Measurements from ENCODE around the gene TSC22D1. TPM values are rescaled to one million over a fixed set of nuclear protein-coding genes. Genes with fewer than 3 reads are reported as not detected.

TSC22D1 gene
- total RNA-seq, 1 experiment from 2014 or later: 72.5 TPM

- ChIA-PET CTCF (no interaction called here), POLR2A (interaction anchor here (0.8 kb wide), 1 partner anchor 14 kb away, joined by 4 read pairs; no protein-coding TSS in a partner anchor)
- H3K27me3 Mint-ChIP-seq (ENCODE audit: low read depth): peaks cover 14% of the 10 kb centered on the region
- H3K4me1 Mint-ChIP-seq: peaks cover 23% of the 10 kb centered on the region
- no peak overlapping the region for H3K27ac Mint-ChIP-seq
- peaks cover 10% of the 10 kb centered on the region for H3K9me3 Mint-ChIP-seq
- TF ChIP-seq, protein P1, sequence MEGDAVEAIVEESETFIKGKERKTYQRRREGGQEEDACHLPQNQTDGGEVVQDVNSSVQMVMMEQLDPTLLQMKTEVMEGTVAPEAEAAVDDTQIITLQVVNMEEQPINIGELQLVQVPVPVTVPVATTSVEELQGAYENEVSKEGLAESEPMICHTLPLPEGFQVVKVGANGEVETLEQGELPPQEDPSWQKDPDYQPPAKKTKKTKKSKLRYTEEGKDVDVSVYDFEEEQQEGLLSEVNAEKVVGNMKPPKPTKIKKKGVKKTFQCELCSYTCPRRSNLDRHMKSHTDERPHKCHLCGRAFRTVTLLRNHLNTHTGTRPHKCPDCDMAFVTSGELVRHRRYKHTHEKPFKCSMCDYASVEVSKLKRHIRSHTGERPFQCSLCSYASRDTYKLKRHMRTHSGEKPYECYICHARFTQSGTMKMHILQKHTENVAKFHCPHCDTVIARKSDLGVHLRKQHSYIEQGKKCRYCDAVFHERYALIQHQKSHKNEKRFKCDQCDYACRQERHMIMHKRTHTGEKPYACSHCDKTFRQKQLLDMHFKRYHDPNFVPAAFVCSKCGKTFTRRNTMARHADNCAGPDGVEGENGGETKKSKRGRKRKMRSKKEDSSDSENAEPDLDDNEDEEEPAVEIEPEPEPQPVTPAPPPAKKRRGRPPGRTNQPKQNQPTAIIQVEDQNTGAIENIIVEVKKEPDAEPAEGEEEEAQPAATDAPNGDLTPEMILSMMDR (IDR thresholded peaks at IDR 0.05): no peak
- TF ChIP-seq JUN (CRISPR knock-in tag; IDR thresholded peaks at IDR 0.05) (no peak), ZNF232 (CRISPR knock-in tag; IDR thresholded peaks at IDR 0.05) (no peak), ZNF317 (CRISPR knock-in tag; IDR thresholded peaks at IDR 0.05; ENCODE audit: borderline replicate concordance, low read depth) (no peak), IRF2 (CRISPR knock-in tag; IDR thresholded peaks at IDR 0.05; ENCODE audit: borderline replicate concordance, low read depth) (no peak), ZNF671 (CRISPR knock-in tag; IDR thresholded peaks at IDR 0.05) (no peak), CREM (CRISPR knock-in tag; IDR thresholded peaks at IDR 0.05) (no peak), FOXK1 (CRISPR knock-in tag; IDR thresholded peaks at IDR 0.05) (no peak)
- TF ChIP-seq, protein P2, sequence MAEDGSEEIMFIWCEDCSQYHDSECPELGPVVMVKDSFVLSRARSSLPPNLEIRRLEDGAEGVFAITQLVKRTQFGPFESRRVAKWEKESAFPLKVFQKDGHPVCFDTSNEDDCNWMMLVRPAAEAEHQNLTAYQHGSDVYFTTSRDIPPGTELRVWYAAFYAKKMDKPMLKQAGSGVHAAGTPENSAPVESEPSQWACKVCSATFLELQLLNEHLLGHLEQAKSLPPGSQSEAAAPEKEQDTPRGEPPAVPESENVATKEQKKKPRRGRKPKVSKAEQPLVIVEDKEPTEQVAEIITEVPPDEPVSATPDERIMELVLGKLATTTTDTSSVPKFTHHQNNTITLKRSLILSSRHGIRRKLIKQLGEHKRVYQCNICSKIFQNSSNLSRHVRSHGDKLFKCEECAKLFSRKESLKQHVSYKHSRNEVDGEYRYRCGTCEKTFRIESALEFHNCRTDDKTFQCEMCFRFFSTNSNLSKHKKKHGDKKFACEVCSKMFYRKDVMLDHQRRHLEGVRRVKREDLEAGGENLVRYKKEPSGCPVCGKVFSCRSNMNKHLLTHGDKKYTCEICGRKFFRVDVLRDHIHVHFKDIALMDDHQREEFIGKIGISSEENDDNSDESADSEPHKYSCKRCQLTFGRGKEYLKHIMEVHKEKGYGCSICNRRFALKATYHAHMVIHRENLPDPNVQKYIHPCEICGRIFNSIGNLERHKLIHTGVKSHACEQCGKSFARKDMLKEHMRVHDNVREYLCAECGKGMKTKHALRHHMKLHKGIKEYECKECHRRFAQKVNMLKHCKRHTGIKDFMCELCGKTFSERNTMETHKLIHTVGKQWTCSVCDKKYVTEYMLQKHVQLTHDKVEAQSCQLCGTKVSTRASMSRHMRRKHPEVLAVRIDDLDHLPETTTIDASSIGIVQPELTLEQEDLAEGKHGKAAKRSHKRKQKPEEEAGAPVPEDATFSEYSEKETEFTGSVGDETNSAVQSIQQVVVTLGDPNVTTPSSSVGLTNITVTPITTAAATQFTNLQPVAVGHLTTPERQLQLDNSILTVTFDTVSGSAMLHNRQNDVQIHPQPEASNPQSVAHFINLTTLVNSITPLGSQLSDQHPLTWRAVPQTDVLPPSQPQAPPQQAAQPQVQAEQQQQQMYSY (CRISPR knock-in tag; IDR thresholded peaks at IDR 0.05): no peak
- TF ChIP-seq, protein P3, sequence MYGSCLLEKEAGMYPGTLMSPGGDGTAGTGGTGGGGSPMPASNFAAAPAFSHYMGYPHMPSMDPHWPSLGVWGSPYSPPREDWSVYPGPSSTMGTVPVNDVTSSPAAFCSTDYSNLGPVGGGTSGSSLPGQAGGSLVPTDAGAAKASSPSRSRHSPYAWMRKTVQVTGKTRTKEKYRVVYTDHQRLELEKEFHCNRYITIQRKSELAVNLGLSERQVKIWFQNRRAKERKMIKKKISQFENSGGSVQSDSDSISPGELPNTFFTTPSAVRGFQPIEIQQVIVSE (CRISPR knock-in tag; IDR thresholded peaks at IDR 0.05; ENCODE audit: borderline replicate concordance): no peak
- H3K4me3 Mint-ChIP-seq: no peak overlapping the region
- ATAC-seq: no peak
- peaks cover 3% of the 10 kb centered on the region; the same call in 1 of the 2 replicates for H3K36me3 Mint-ChIP-seq
- no peak for DNase-seq (ENCODE audit: low spot score)
These were observed 153.1 kb downstream of the TSC22D1 start for GRCh38 chr13:44422755-44423643.

DNA sequence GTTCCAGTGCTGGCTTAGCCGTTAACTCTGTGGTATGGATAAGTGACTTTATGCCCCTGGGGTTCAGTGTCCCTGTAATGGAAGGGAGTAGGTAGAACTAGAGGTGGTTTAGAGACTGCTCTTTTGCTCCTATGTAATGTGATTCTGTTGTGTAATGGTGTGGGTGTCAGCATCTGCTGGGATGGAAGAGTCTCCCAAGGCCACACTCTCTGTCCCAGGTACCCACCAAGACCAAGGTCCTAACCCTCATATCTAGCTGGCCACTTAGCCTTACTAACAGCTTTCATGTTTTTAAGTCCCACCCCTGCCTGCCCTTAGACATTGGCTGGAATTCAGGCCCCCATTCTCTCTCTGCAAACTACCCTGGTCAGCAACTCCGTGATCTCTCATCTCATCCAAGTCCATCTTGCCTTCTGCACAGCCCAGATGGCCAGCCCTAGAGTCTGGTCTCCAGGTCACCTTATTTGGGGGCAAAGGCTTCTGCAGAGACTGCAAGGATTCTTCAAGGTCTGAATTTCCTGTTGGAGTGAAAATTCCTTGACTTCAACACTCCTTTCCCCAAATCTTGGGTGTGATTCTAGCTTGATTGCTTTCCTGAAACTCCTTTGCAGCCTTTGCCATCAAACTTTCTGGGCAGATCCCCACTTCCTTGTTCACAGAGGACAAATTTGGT, 154.1 kb downstream of the TSC22D1 start:
- Mint-ChIP-seq H3K27me3 (ENCODE audit: low read depth) (peaks cover 14% of the 10 kb centered on the region), H3K27ac (no peak overlapping the region), H3K9me3 (peaks cover 1% of the 10 kb centered on the region; the same call in 1 of the 2 replicates), H3K36me3 (no peaks in the 10 kb centered on the region), H3K4me3 (no peak overlapping the region), H3K4me1 (peaks cover 31% of the 10 kb centered on the region)
- ChIA-PET CTCF (interaction anchor here (1.6 kb wide), 1 partner anchor 8 kb away, joined by 7 read pairs; no protein-coding TSS in a partner anchor), POLR2A (no interaction called here)
- TF ChIP-seq GRHL2 (CRISPR knock-in tag; IDR thresholded peaks at IDR 0.05; ENCODE audit: insufficient replicate concordance, severe bottlenecking) (no peak), TEAD1 (CRISPR knock-in tag; IDR thresholded peaks at IDR 0.05) (no peak), ZBTB21 (CRISPR knock-in tag; IDR thresholded peaks at IDR 0.05; ENCODE audit: borderline replicate concordance) (no peak), TCF7 (CRISPR knock-in tag; IDR thresholded peaks at IDR 0.05; ENCODE audit: low read depth) (no peak)
- no peak for ATAC-seq
- no peak for DNase-seq (ENCODE audit: low spot score)

Data from WTC11 (cell line).